GM12891 (cell line): ENCODE data around the gene GLOD4.
"Not testable (repeated sequence)": the region's sequence is repeated elsewhere in the genome, so short reads cannot be mapped to it uniquely, and the experiment has no call there.

Experiments
- PAX5 ChIP-seq: IDR thresholded peaks from 2 replicates; pipeline ENCODE4 v1.6.1; 2011; ENCODE audit warnings: low read length, moderate library complexity, mild to moderate bottlenecking; ENCODE audit not compliant: insufficient read depth, severe bottlenecking
- POLR2A ChIP-seq: IDR thresholded peaks from 2 replicates; pipeline ENCODE4 v1.6.1; 2011; ENCODE audit warnings: low read depth, low read length, control low read depth
- POLR2AphosphoS5 ChIP-seq: IDR thresholded peaks from 2 replicates; pipeline ENCODE4 v1.6.1; 2011; ENCODE audit warnings: low read depth, low read length, control low read depth
- SPI1 ChIP-seq: IDR thresholded peaks from 2 replicates; pipeline ENCODE4 v1.6.1; 2011; ENCODE audit warnings: low read depth, low read length, control low read depth
- TAF1 ChIP-seq: IDR thresholded peaks from 2 replicates; pipeline ENCODE4 v1.6.1; 2011; ENCODE audit warnings: low read depth, low read length, control low read depth

- TF ChIP-seq TAF1, POLR2AphosphoS5, POLR2A, PAX5, SPI1: not testable (repeated sequence)
These were observed 47.5 kb upstream of the GLOD4 start for GRCh38 chr17:829614-830013.
